HuH-7.5 (cell line): ENCODE measurements around the gene CHST8.

ENCODE experiments used
- DNase-seq: peaks from one replicate; pipeline ENCODE4 v3.0.0; 2011; ENCODE audit warnings: low spot score

Gene CHST8

GRCh38 chr19:33795370-33796163 is 173.8 kb downstream of the CHST8 start:
- peak; percentile 95 for DNase-seq

- DNase-seq: peak; percentile 60
Measured at GRCh38 chr19:33796164-33796875, 174.6 kb downstream of the CHST8 start, which contains the start of gene KCTD15. TSS of gene KCTD15 (plus strand) at chr19:33796870. CDS start at chr19:33800455, 3,585 bp downstream.

GRCh38 chr19:33797802-33798671 is 176.3 kb downstream of the CHST8 start:
- peak; percentile 59 for DNase-seq

GRCh38 chr19:33798681-33799111 is 176.9 kb downstream of the CHST8 start:
- DNase-seq: no peak

GRCh38 chr19:33799476-33799875 is 177.7 kb downstream of the CHST8 start:
- no peak for DNase-seq

GRCh38 chr19:33800012-33800680 is 178.4 kb downstream of the CHST8 start:
- DNase-seq: no peak

- DNase-seq: no peak
Measured at GRCh38 chr19:33801411-33801810, 179.7 kb downstream of the CHST8 start.

GRCh38 chr19:33802001-33802400 is 180.2 kb downstream of the CHST8 start:
- no peak for DNase-seq

GRCh38 chr19:33802801-33803200 is 181.0 kb downstream of the CHST8 start:
- DNase-seq: no peak

GRCh38 chr19:33803383-33803782 is 181.6 kb downstream of the CHST8 start:
- no peak for DNase-seq

- DNase-seq: peak; percentile 94
Measured at GRCh38 chr19:33804021-33804799, 182.5 kb downstream of the CHST8 start.

GRCh38 chr19:33805313-33805712 is 183.6 kb downstream of the CHST8 start:
- DNase-seq: no peak

- DNase-seq: no peak
Measured at GRCh38 chr19:33805840-33806433, 184.2 kb downstream of the CHST8 start.

GRCh38 chr19:33806434-33806881 is 184.7 kb downstream of the CHST8 start:
- no peak for DNase-seq

- DNase-seq: no peak
Measured at GRCh38 chr19:33808399-33808798, 186.6 kb downstream of the CHST8 start.

GRCh38 chr19:33809960-33810359 is 188.2 kb downstream of the CHST8 start:
- no peak for DNase-seq

GRCh38 chr19:33810821-33811220 is 189.1 kb downstream of the CHST8 start:
- no peak for DNase-seq

- DNase-seq: no peak
Measured at GRCh38 chr19:33811246-33811645, 189.5 kb downstream of the CHST8 start.

- no peak for DNase-seq
Measured at GRCh38 chr19:33811736-33812387, 190.1 kb downstream of the CHST8 start.
